ENCODE results near the gene FNDC10. TPM values are rescaled to one million over a fixed set of nuclear protein-coding genes. Genes with fewer than 3 reads are reported as not detected.
"Not testable (repeated sequence)": the region's sequence is repeated elsewhere in the genome, so short reads cannot be mapped to it uniquely, and the experiment has no call there.

Gene FNDC10
- total RNA-seq, 1 donor from 2014 or later = 2.0 TPM

DNA sequence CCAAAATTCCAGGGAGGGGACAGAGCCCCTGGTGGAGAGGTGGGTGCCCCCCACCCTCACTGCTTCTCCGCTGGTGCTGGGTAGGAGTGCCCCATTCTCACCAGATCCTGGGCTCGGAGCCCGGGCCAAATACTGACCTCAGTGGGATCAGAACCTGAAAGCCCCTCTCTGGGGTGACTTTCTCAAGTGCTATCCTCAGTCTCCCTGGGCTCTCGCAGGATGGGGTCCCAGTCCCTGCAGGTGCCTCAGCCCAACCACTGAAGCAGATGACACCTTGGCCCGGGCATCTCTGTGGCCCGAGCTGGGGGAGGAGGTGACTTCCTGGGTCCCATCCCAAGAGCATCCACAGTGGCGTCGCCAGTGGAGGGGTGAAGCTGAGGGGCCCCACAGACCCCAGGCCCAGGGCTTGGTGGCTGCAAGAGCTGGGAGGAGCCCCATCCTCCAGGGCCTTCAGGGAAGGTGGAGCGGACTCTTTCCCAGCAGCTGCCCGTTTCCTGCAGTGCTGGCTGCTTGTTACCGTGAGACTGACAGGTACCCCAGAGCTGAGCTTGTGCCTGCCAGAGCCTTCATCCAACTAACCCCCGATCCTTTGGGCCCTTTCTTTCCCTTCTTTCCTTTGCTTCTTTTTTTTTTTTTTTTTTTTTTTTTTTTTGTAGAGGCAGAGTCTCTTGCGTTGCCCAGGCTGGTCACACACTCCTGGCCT lies 3.9 kb upstream of the FNDC10 start:
- no peak for ATAC-seq (ENCODE audit: poor library complexity)
- intact Hi-C loops (cut with DNase I) = no loop called here

DNA sequence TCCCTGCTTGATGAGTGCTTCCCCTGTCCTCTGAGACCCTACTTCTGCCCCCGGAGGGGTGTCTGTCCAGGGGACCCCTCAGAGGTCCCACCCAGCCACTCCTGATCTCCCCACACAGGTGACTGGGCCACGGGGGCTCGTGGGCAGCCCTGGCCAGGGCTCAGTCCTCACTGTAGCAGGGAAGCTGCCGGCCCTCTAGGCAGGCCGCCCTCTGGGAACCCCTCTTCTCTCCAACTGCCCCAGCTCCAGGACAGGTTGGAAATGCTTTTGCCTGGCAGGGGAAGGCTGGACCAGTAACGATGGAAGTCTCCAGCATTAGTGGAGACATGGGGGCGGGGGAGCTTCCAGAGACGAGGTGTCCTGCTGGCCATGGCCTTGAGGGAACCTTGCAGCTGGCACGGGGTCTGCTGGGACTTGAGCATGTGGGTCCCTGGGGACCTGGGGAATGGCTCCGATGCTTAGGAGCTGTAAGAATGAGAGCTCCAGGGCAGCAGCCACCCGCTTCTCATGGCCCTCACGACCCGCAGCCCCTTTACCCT lies 3.1 kb upstream of the FNDC10 start:
- ATAC-seq (ENCODE audit: poor library complexity) = no peak
- DNase-seq = no peak
- intact Hi-C loops (cut with DNase I) = no loop called here

More for the DNA sequence above, 3.9 kb upstream of the FNDC10 start:
- no peak for DNase-seq

DNA sequence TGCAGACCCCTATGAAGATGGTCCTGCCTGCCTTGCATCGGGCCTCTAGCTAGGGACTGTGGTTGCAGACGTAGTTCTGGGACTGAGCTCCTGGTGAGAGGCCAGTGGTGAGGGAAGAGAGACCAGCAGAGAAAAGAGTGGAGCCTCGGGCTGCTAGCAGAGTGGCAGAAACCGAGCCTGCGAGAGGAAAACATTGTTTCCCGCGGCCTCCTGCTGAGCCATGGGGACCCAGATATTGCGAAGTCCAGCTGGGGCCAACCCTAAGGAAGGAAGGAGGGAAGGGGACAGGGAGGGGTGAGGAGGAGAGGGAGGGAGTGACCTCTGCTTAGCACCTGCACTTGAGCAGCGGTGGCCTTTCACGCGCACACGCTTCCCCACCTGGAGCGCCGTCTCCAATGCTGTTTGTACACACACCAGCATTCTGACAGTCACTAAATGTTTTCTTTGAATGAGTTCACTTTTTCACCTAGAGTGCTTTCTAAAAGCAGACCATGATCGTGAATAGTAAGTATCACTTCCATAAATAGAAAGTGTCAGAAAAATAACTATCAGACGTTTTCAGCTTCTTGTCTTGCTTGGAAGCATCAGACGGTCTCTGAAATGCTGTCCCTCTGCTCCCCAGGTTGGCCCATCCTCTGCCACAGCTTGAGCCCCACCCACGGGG lies 2.5 kb upstream of the FNDC10 start:
- no peak for ATAC-seq (ENCODE audit: poor library complexity)
- DNase-seq = no peak
- intact Hi-C loops (cut with DNase I) = no loop called here

DNA sequence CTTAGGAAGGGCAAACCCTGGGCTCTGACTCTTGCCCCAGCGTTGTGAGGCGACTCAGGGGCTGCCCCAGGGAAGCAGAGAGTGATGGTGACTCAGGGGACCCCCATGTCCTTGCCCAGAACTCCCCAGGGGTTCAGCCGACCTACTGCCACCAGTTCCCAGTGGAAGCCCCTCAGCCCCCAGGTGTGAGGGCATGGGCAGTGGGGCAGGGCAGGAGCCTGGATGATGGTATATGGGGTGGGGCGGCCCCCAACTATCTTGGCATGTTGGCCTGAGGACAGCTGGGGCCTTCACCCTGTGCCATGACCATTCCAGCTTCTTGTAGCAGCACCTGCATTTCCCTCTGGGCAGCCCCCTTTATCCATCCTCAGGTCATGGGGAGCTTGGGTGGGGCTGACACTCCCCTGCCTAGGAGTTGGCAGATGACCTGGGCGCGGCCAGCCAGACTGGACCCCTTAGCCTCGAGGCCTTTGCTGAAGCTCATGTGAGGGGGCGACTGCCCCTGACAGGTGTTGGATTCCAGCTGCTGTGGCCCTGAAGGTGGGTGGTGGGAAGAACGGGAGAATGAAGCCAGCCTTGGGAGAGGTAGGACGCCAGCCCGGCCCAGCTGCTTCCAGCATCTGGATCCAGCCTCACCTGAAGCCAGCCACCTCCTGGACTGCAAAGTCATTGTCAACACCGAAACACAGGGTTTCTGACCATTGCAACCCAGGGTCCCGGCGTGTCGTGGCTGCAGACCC lies 1.8 kb upstream of the FNDC10 start:
- peak; percentile 31 for DNase-seq
- ATAC-seq (ENCODE audit: poor library complexity) = no peak
- intact Hi-C loops (cut with DNase I) = no loop called here

DNA sequence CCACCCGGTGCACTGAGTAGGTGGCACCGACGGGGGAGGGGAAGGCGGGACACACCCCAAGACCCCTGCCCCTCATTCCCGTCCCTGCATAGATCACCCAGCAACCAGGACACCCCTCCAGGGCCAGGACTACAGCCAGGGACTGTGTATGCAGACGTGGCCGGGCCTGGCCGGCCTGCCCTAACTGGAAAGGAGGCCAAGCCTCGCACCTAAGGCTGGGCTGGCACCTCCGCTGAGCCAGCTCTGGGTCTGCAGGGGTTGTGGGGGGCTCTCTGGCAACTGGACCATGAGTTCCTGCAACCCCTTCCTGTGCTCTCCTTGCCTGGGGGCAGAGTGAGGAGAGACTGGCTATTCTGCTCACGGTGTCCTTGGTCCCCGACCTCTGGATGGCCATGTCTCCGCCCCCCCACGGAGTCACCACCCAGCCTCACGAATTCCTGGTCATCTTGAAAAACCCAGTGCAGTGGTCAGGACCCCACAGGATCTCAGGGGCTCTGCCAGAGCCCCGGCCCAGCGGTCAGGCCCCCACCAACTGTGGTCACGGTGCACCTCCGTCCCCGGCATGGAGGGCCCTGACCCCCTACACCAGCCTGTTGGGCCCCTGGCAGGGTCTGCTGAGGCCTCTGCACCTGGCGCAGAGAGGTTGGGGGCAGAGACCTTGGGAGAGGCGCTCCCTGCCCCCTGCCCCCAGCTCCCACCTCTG lies 1.1 kb upstream of the FNDC10 start:
- intact Hi-C loops (cut with DNase I) = no loop called here
- DNase-seq = peak; percentile 34
- ATAC-seq (ENCODE audit: poor library complexity) = no peak

DNA sequence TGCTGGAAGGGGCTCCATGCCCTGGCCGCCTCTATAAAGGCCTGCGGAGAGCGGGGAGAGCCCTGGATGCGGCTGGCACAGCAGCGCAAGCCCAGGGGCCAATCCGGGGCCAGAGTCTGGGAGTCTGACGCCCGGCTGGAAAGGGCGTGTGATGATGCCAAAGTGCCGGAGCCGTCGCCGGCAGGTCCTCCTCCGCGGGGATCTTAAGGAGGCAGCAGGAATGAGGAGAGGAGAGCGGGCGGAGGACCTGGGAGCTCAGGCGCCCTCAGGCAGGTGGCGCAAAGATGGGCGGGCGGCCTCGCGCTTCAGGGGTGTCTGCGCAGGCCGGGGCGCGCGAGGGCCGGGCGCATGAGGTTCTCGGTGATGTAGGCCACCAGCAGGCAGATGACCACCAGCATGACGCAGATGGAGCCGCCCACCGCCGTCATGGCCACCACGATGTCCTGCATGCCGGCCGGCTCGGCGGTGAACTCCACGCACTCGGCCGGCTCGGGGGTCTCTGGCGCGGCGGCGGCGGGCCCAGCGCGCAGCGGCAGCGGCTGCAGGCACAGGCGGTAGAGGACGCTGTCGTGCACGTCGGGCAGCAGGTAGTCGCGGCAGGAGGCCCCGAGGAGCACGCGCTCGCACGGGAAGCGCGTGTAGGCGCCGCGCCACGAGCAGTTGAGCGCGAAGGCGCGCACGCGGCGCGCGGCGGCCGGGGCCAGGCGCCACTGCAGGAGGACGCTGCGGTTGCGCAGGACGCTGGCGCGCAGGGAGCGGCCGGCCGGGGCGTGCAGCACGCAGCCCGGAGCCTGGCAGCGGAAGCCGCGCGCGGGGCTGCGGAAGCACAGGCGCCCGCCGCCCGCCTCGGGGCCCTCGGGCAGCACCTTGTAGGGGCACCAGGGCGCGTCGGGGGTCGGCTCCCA lies 653 bp downstream of the FNDC10 start:
- intact Hi-C loops (cut with DNase I) = no loop called here
- DNase-seq (peak; percentile 44), ATAC-seq (ENCODE audit: poor library complexity) (peak; percentile 9)

DNA sequence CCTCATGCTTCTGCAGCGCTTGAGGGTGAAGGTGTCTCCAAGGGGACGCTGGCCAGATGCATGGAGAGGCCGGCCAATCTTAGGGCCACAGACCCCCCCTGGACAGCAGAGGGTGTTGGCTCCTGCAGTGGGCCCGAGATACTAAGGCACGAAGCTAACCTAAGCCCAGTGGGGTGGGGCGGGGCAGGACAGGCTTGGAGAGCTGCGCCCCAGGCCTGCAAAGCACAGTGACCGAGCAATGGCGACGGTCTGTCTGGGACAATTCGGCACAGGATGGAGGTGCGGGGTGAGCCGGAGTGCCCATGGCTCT lies 1.3 kb downstream of the FNDC10 start:
- intact Hi-C loops (cut with DNase I) = no loop called here
- DNase-seq (peak; percentile 38), ATAC-seq (ENCODE audit: poor library complexity) (no peak)

DNA sequence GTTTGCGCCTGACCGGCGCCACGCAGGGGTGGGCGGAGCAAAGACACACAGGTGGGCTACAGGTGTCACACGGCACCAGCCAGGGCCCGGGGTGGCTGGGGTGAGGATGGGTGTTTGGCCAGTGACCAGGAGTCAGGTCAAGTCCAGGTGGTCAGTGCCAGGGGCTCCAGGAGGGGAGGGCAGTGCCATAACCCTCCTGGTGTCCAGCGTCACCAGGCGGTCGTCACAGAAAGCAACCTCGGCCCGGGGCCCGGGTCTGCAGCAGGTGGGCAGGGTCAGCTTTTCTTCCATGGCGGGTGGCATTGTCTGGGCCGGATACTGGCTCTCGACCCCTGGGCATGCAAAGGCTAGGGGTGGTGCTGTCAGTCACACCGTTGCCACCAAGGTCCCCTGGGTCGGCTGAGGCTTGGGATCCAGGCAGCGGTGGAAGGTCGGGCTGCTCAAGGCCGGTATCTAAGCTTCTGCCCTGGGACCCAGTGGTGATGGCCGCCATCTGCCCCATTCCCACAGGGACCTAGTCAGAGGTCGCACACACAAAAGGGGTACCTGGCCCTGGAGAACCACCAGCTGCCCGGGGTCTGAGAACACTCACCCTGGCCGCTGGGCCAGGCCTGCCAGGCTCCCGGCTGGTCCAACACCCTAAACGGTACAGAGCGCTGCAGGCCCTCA lies 1.8 kb downstream of the FNDC10 start:
- DNase-seq = peak; percentile 26
- intact Hi-C loops (cut with DNase I) = no loop called here
- no peak for ATAC-seq (ENCODE audit: poor library complexity)

DNA sequence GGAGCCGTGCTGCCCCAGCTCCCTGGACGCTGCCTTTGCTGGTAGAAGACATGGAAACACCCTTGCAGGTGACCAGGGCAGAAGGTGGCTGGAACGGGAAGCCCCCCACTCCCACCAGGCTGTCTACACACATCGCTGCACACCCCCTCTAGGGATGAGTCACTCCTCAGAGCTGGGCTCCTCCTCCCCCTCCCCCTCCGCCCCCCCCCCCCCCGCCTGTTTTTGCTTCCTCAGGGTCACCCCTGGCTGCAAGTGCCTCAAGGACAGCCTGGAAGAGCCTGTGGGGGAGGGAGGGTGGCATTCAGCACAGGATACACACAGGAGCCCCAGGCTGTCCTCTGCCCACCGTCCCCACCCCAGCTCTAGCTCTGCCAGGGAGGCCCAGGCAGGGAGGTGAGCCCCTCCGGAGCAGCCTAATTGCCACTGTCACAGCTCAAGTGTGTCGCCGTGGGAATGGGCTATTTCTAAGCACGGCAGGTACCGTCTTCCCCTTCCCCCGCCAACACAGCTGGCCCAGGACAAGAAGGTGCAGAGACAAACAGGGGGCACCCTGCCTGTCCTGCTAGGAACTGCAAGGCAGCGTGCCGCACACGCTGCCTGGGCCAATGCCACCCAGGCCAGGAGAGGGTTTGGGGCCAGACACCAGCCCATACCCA lies 2.5 kb downstream of the FNDC10 start:
- ATAC-seq (ENCODE audit: poor library complexity) (peak; percentile 54), DNase-seq (peak; percentile 39)
- intact Hi-C loops (cut with DNase I) = no loop called here

DNA sequence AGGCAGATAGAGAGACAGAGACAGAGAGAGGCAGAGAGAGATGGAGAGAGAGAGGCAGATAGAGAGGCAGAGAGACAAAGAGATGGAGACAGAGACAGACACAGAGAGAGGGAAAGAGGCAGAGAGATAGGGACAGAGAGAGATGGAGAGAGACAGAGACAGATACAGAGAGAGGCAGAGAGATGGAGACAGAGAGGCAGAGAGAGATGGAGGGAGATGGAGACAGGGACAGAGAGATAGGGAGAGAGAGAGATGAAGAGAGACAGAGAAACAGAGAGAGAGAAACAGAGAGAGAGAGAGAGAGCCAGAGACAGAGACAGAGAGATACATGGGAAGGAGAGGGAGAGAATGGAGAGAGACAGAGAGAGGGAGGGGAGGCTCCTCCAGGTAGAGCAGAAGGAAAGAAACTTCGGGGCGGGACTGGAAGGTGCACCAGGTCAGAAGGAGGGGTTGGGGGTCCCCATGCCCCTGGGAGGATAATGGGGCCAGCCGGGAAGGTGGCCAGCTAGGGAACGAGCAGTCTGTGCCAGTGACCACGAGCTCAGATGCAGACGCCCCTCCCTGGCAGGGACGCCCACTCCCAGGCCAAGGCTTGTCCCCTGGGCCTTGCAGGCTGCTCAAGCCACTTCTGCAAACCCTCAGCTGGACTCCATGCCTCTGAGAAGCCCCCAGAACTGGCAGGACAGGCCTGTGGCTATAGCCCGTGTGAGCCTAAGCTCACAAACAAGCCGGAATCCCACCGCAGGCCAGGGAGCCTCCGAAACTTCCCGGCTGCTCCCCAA lies 3.3 kb downstream of the FNDC10 start:
- ATAC-seq (ENCODE audit: poor library complexity) (no peak), DNase-seq (no peak)
- intact Hi-C loops (cut with DNase I) = no loop called here

DNA sequence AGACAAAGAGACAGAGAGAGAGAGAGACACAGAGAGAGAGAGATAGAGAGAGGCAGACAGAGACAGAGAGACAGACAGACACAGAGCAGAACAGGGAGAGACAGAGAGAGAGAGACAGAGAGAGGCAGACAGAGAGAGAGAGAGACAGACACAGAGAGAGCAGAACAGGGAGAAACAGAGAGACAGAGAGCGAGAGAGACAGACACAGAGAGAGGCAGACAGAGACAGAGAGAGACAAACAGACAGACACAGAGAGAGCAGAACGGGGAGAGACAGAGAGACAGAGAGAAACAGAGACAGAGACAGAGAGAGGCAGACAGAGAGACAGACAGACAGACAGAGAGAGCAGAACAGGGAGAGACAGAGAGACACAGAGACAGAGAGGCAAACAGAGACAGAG lies 4.6 kb downstream of the FNDC10 start:
- DNase-seq; ATAC-seq (ENCODE audit: poor library complexity); intact Hi-C loops (cut with DNase I): not testable (repeated sequence)

DNA sequence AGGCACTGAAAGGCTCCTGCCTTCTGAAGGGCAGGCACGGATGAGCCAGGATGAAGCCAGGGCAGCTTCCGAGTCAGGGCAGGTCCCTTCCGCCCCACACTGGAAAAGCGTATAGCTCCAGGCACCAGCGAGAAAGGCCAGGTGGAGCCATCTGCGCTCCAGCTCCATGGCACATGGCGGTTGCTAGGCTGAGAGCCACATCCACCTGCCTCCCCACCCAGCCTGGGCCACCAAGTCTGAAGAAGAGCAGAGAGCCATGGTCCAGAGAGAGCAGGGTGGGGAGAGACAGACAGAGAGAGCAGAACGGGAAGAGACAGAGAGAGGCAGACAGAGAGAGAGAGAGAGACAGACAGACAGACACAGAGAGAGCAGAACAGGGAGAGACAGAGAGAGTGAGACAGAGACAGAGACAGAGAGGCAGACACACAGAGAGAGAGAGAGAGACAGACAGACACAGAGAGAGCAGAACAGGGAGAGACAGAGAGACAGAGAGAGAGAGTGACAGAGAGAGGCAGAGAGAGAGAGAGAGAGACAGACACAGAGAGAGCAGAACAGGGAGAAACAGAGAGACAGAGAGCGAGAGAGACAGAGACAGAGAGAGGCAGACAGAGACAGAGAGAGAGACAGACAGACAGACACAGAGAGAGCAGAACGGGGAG lies 5.2 kb downstream of the FNDC10 start:
- intact Hi-C loops (cut with DNase I) = no loop called here
- DNase-seq (no peak), ATAC-seq (ENCODE audit: poor library complexity) (no peak)

DNA sequence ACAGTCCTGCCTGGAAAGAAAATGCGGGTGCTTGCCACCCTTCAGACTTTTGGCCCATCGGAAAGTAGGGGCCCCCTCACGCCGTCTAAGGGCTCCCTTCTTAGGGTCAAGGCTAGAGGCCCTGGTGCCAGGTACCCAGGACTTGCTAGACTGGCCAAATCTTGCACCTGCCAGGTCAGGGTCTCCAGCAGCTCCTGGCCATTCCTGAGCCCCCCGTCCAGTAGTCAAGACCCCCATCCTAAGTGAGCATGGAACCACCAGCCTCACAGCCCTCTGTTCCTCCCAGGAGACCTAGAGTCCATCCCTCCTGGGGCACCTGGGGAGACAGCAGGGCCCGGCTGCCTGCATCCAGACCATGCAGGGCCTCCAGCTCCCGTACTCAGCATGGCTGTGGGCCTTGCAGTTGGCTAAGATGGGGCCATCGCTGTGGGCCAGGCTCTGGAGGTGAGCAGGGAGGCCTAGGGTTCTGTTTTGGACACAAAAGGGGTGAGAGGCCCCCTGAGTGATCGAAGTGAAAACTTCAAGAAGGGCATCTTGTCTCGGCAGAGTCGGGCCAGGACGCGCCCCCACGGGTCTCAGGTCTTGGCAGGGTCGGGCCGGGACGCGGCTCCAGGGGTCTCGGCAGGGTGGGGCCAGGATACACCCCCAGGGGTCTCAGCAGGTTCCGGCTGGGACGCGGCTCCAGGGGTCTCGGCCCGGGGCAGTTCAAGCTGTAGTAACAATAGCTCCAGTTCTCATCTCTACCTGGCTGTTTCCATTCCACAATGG lies 5.9 kb downstream of the FNDC10 start:
- DNase-seq = peak; percentile 16
- no peak for ATAC-seq (ENCODE audit: poor library complexity)

DNA sequence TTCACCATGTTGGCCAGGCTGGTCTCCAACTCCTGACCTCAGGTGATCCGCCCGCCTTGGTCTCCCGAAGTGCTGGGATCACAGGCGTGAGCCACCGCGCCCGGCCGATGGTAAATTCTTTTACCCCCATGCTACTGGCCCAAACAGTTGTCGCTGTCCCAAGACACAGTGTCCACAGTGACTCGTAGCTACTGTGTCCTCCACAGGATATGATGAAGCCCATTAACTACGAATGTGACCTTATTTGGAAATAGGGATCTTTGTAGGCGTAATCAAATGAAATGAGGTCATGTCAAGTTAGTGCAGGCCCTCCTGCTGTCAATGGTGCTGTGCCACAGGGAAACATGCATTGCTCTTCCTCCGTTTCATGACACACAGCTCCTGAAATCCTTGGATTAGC lies 8.5 kb downstream of the FNDC10 start:
- intact Hi-C loops (cut with DNase I) = no loop called here
- DNase-seq (no peak), ATAC-seq (ENCODE audit: poor library complexity) (no peak)

More for the DNA sequence above, 5.9 kb downstream of the FNDC10 start:
- intact Hi-C loops (cut with DNase I) = no loop called here

DNA sequence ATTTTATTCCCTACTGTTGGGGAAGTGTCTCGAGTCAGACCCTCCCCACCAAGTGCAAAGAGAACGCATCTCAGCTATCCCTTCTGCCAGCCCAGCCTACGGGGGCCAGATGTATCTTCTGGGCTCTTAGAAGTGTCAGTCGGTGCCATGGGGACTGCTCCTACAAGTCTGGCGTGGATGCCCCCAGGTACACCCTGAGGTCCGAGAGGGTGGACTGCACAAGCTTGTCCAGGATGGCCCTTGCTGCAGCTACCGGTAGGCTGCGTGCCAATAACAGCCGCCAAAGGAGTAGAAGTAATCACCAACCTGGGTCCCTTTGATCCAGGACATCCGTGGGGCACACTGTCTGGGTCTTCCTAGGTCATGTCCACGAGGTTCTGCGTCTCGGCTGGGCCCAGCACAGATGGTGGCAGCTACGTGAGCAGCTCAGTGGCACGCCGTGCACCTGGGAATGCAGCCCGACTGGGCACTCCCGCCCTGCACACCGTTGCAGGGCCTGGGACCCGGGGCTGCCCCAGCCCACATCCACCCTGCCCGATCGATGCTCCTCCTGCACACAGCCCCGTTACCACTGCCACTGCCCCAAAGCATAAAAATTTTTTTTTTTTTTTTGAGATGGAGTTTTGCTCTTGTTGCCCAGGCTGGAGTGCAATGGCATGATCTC lies 16.5 kb downstream of the FNDC10 start:
- no peak for ATAC-seq (ENCODE audit: poor library complexity)
- intact Hi-C loops (cut with DNase I) = no loop called here
- DNase-seq = no peak

Data from Right ventricle myocardium superior (tissue), 1 donor.